ENCODE data around the gene ZNF70.
"Not testable (repeated sequence)": the region's sequence is repeated elsewhere in the genome, so short reads cannot be mapped to it uniquely, and the experiment has no call there.

Gene ZNF70

GRCh38 chr22:23754980-23755636 is 4.2 kb upstream of the ZNF70 start:
- no peak for DNase-seq

- DNase-seq = no peak
Observed at GRCh38 chr22:23754220-23754919, 3.5 kb upstream of the ZNF70 start, which contains the start of gene VPREB3. TSS of gene VPREB3 (minus strand) at chr22:23754425. CDS start at chr22:23754363, 62 bp downstream.

GRCh38 chr22:23753385-23753784 is 2.5 kb upstream of the ZNF70 start:
- DNase-seq = no peak

GRCh38 chr22:23752750-23753149 is 1.8 kb upstream of the ZNF70 start:
- no peak for DNase-seq

- no peak for DNase-seq
Observed at GRCh38 chr22:23752090-23752691, 1.3 kb upstream of the ZNF70 start.

GRCh38 chr22:23751441-23751996 is 607 bp upstream of the ZNF70 start:
- DNase-seq = no peak

GRCh38 chr22:23750367-23750713 is 572 bp downstream of the ZNF70 start:
- no peak for DNase-seq

GRCh38 chr22:23749841-23750301 is 1.0 kb downstream of the ZNF70 start:
- no peak for DNase-seq

- no peak for DNase-seq
Observed at GRCh38 chr22:23745791-23746190, 5.1 kb downstream of the ZNF70 start.

GRCh38 chr22:23744485-23744884 is 6.4 kb downstream of the ZNF70 start:
- DNase-seq = no peak

- DNase-seq = no peak
Observed at GRCh38 chr22:23744001-23744400, 6.9 kb downstream of the ZNF70 start.

- DNase-seq = no peak
Observed at GRCh38 chr22:23743303-23743705, 7.6 kb downstream of the ZNF70 start.

GRCh38 chr22:23742505-23743264 is 8.2 kb downstream of the ZNF70 start:
- no peak for DNase-seq

GRCh38 chr22:23737696-23738095 is 13.2 kb downstream of the ZNF70 start:
- no peak for DNase-seq

- DNase-seq = not testable (repeated sequence)
Observed at GRCh38 chr22:23728108-23728507, 22.8 kb downstream of the ZNF70 start.

- DNase-seq = no peak
Observed at GRCh38 chr22:23722724-23723123, 28.2 kb downstream of the ZNF70 start.

GRCh38 chr22:23722160-23722559 is 28.8 kb downstream of the ZNF70 start:
- no peak for DNase-seq

- no peak for DNase-seq
Observed at GRCh38 chr22:23720855-23721254, 30.1 kb downstream of the ZNF70 start.

GRCh38 chr22:23718371-23719165 is 32.3 kb downstream of the ZNF70 start:
- DNase-seq = no peak

GRCh38 chr22:23716811-23717801 is 33.8 kb downstream of the ZNF70 start:
- peak; percentile 70 for DNase-seq

Measured in activated effector memory CD4-positive, alpha-beta T cell treated with Interleukin-2 at 50 U/mL for 16 hours (primary cell).